Measurements from ENCODE around the gene TBC1D10B.
"Not testable (repeated sequence)": the region's sequence is repeated elsewhere in the genome, so short reads cannot be mapped to it uniquely, and the experiment has no call there.

Gene TBC1D10B

DNA sequence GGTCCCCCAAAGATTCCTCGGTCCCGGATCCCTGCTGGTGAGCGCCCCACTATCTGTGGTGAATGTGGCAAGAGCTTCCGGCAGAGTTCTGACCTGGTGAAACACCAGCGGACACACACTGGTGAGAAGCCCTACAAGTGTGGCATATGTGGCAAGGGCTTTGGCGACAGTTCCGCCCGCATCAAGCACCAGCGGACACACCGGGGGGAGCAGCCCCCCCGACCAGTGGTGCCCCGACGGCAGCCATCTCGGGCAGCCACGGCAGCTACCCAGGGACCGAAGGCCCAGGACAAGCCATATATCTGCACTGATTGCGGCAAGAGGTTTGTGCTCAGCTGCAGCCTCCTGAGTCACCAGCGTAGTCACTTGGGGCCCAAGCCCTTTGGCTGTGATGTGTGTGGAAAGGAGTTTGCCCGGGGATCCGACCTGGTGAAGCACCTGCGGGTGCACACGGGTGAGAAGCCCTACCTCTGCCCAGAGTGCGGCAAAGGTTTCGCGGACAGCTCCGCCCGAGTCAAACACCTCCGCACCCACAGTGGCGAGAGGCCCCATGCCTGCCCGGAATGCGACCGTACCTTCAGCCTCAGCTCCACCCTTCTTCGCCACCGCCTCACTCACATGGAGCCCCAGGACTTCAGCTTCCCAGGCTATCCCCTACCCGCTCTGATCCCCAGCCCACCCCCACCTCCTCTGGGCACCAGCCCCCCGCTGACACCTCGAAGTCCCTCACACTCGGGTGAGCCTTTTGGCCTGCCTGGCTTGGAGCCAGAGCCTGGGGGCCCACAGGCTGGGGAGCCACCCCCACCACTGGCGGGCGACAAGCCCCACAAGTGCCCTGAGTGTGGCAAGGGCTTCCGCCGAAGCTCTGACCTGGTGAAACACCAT is 27.7 kb upstream of the TBC1D10B start:
- TF ChIP-seq, protein P1, sequence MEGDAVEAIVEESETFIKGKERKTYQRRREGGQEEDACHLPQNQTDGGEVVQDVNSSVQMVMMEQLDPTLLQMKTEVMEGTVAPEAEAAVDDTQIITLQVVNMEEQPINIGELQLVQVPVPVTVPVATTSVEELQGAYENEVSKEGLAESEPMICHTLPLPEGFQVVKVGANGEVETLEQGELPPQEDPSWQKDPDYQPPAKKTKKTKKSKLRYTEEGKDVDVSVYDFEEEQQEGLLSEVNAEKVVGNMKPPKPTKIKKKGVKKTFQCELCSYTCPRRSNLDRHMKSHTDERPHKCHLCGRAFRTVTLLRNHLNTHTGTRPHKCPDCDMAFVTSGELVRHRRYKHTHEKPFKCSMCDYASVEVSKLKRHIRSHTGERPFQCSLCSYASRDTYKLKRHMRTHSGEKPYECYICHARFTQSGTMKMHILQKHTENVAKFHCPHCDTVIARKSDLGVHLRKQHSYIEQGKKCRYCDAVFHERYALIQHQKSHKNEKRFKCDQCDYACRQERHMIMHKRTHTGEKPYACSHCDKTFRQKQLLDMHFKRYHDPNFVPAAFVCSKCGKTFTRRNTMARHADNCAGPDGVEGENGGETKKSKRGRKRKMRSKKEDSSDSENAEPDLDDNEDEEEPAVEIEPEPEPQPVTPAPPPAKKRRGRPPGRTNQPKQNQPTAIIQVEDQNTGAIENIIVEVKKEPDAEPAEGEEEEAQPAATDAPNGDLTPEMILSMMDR (IDR thresholded peaks at IDR 0.05; ENCODE audit: low read depth, low read length): no peak
- no peaks in the 10 kb centered on the region for H3K9me3 ChIP-seq (ENCODE audit: severe bottlenecking)
- no peak for DNase-seq
- peaks cover 29% of the 10 kb centered on the region for H3K36me3 ChIP-seq
- H3K27ac ChIP-seq: no peak overlapping the region
- H3K27me3 ChIP-seq (ENCODE audit: insufficient read depth, low read depth, severe bottlenecking): no peaks in the 10 kb centered on the region
- H3K4me3 ChIP-seq (ENCODE audit: low read depth, low read length): no peak overlapping the region

DNA sequence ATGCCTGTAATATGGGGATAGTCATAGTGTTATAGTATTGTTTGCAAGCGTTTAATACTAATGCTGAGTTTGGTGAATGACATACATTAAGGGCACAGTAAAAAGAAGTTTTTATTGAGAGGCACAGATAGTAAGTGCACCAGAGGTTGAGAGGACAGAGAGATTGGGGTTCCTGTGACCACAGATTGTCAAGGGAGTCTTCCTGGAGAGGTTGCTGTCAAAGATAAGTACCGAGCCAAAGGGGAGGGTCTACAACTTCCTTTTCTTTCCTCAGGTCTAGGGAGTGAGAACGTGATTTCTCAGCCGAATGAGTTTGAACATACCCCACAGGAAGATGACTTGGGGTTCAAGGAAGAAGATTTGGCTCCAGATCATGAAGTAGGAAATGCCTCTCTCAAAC is 26.8 kb upstream of the TBC1D10B start:
- H3K27ac ChIP-seq: 0 out of 2 replicates have a peak overlapping the region, but pooled peaks have one; percentile 8

DNA sequence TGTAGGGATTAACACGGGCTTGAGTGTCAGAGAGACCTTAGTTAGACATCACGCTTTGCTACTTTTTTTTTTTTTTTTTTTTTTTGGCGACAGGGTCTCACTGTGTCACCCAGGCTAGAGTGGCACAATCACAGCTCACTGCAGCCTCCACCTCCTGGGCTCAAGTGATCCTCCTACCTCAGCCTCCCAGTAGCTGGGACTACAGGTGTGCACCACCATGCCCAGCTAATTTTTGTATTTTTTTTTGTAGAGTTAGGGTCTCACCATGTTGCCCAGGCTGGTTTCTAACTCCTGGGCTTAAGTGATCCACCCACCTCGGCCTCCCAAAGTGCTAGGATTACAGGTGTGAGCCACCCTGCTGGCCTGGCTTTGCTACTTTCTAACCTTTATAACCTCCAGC is 26.3 kb upstream of the TBC1D10B start:
- H3K9me3 ChIP-seq (ENCODE audit: severe bottlenecking); DNase-seq; H3K27me3 ChIP-seq (ENCODE audit: insufficient read depth, low read depth, severe bottlenecking): not testable (repeated sequence)
- Histone ChIP-seq H3K36me3 (peaks cover 29% of the 10 kb centered on the region), H3K27ac (0 out of 2 replicates have a peak overlapping the region, but pooled peaks have one; percentile 8), H3K4me3 (ENCODE audit: low read depth, low read length) (peak overlapping the region; percentile 74)

More for the DNA sequence above, 26.8 kb upstream of the TBC1D10B start:
- no peak for DNase-seq
- no peaks in the 10 kb centered on the region for H3K9me3 ChIP-seq (ENCODE audit: severe bottlenecking)
- no peak overlapping the region for H3K4me3 ChIP-seq (ENCODE audit: low read depth, low read length)
- H3K36me3 ChIP-seq: peaks cover 29% of the 10 kb centered on the region
- no peaks in the 10 kb centered on the region for H3K27me3 ChIP-seq (ENCODE audit: insufficient read depth, low read depth, severe bottlenecking)
- TF ChIP-seq, protein P1 (IDR thresholded peaks at IDR 0.05; ENCODE audit: low read depth, low read length): no peak

DNA sequence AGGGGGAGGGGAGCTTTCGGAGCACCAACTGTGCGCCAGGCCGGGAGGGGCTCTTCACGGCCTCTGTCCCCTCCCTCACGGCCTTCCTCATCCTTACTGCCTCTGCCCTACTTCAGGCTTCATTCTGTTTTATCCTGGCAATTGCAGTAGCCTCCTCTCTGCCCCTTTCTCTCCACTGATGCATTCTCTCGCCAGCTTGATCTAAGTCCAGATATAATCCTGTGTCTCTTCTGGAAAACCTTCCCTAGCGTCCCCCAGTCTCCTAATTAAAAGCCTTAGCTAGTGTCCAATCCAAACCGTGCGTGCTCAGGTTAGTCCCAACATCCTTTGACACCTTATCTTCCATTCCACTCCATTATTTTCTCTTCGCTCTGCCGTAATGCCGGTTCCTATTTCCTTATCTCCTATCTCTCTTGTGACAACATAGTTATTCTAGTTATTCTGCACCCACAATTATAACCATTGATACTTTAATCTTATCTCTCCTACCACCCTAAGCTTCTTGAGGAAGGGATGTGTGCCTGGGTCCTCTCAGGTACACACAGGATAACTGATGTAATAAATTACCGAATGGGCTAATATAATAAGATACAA is 25.8 kb upstream of the TBC1D10B start:
- DNase-seq: no peak
- TF ChIP-seq, protein P1 (IDR thresholded peaks at IDR 0.05; ENCODE audit: low read depth, low read length): no peak
- Histone ChIP-seq H3K4me3 (ENCODE audit: low read depth, low read length) (peak overlapping the region; percentile 74), H3K27ac (peak overlapping the region; percentile 98), H3K27me3 (ENCODE audit: insufficient read depth, low read depth, severe bottlenecking) (no peaks in the 10 kb centered on the region), H3K36me3 (peaks cover 29% of the 10 kb centered on the region), H3K9me3 (ENCODE audit: severe bottlenecking) (no peaks in the 10 kb centered on the region)

DNA sequence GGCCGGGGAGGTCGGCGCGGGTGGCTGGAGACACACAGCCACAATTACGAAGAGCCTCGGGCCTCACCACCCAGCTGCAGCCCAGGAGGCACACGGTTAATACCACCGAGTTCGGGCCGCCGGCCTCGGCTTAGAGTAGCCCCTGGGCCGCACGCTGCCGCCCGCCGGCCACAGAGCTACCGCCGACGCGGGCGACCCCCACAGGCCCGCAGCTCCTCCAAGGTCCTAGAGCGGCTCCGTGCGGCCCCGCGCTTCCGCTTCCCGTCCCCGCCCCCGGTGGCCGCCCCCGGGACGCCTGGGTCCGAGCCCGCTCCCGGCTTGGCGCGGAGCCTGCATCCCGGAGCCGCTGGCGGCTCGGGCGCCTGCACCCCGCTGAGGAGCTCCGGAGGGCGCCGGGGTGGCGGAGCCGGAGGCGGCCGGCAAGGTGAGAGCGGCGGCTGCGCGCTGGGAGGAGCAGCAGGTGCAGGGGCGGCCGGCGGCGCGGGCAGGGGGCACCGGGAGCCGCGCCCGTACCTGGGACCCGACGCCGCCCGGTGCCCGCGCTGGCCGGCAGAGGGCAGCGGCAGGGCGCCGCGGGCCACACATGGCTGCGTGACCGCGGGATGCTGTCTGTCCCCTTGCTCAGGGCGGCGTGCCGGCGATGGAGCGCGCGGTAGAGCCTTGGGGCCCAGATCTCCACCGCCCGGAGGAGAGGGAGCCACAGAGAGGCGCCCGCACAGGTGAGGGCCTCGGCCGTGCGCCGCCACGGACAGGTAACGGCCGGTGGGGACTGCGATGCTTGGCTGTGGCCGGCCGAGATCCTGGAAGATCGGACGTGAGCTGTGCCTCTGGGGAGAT is 25.1 kb upstream of the TBC1D10B start, which contains the start of gene ZNF48:
TSS of gene ZNF48 (plus strand) at position 266 of the 837 bp plus-strand sequence. CDS start at position 641, 375 bp downstream.
- Histone ChIP-seq H3K4me3 (ENCODE audit: low read depth, low read length) (peak within 1 kb of the TSS; percentile 74), H3K27me3 (ENCODE audit: insufficient read depth, low read depth, severe bottlenecking) (no peaks in the 10 kb centered on the region), H3K9me3 (ENCODE audit: severe bottlenecking) (no peaks in the 10 kb centered on the region), H3K36me3 (peaks cover 29% of the 10 kb centered on the region), H3K27ac (peak within 1 kb of the TSS; percentile 98)
- DNase-seq: peak; percentile 92
- TF ChIP-seq, protein P1 (IDR thresholded peaks at IDR 0.05; ENCODE audit: low read depth, low read length): peak; percentile 64
